AG04449 (cell line): Measurements from ENCODE around the gene DPT.

ENCODE experiments used
- CTCF ChIA-PET: fragments of 350-600 bp; formaldehyde crosslinking; extraction: SDS; loops from one replicate; lab custom pipeline; 2021; ENCODE audit warnings: antibody characterized with exemption; lab: Yijun Ruan, JAX
- POLR2A ChIA-PET: fragments of 400-600, 350-600 bp; formaldehyde crosslinking; extraction: SDS; loops from one replicate; lab custom pipeline; 2020; ENCODE audit warnings: antibody characterized with exemption, inconsistent platforms; lab: Yijun Ruan, JAX
- DNase-seq: peaks from one replicate; pipeline ENCODE4 v3.0.0-alpha.2; 2010; ENCODE audit warnings: low read depth, low spot score
- H3K4me3 ChIP-seq: 2 replicates; pipeline ENCODE4 v1.5.1; 2011; ENCODE audit warnings: low read depth, mild to moderate bottlenecking, control low read depth, low read length
- CTCF ChIP-seq: IDR thresholded peaks from one replicate; pipeline ENCODE4 v1.5.1; 2011; ENCODE audit warnings: mild to moderate bottlenecking, moderate library complexity, low read length, control low read depth, inconsistent platforms; ENCODE audit not compliant: insufficient read depth; ENCODE audit errors: missing control alignments

DPT gene

GRCh38 chr1:168725831-168726230, 3.2 kb downstream of the DPT start:
- TF ChIP-seq CTCF: no peak
- no peak overlapping the region for H3K4me3 ChIP-seq
- CTCF ChIA-PET: no interaction called here
- DNase-seq: no peak
- POLR2A ChIA-PET: no interaction called here

GRCh38 chr1:168725060-168725459, 3.9 kb downstream of the DPT start:
- H3K4me3 ChIP-seq: no peak overlapping the region
- TF ChIP-seq CTCF: no peak
- no peak for DNase-seq
- ChIA-PET POLR2A (no interaction called here), CTCF (no interaction called here)

- TF ChIP-seq CTCF: no peak
- H3K4me3 ChIP-seq: no peak overlapping the region
- no peak for DNase-seq
- CTCF ChIA-PET: no interaction called here
- POLR2A ChIA-PET: no interaction called here
Measured at GRCh38 chr1:168723000-168723399, 6.0 kb downstream of the DPT start.

- no peak for TF ChIP-seq CTCF
- H3K4me3 ChIP-seq: no peak overlapping the region
- ChIA-PET CTCF (no interaction called here), POLR2A (no interaction called here)
- DNase-seq: no peak
Measured at GRCh38 chr1:168720839-168721238, 8.2 kb downstream of the DPT start.

- no peak for TF ChIP-seq CTCF
- ChIA-PET POLR2A (no interaction called here), CTCF (no interaction called here)
- no peak overlapping the region for H3K4me3 ChIP-seq
- no peak for DNase-seq
Measured at GRCh38 chr1:168719306-168720111, 9.5 kb downstream of the DPT start.

GRCh38 chr1:168717906-168718891, 10.8 kb downstream of the DPT start:
- ChIA-PET CTCF (no interaction called here), POLR2A (no interaction called here)
- H3K4me3 ChIP-seq: no peak overlapping the region
- TF ChIP-seq CTCF: no peak
- no peak for DNase-seq
